Activated CD8-positive, alpha-beta memory T cell treated with anti-CD3 and anti-CD28 coated beads for 1 hour (primary cell): ENCODE data around the gene MR1.

Source experiments
- DNase-seq, 2 donors: peaks; one replicate each; pipeline ENCODE4 v3.0.0-alpha.2; 2020; ENCODE audit warnings: low read depth in 1 of 2; ENCODE audit errors: extremely low read depth in 1 of 2

Gene MR1

GRCh38 chr1:181089676-181090544 lies 56.1 kb downstream of the MR1 start:
- peak in 1 of 2 donors; percentile 51 for DNase-seq

- no peak for DNase-seq
These were observed 56.9 kb downstream of the MR1 start for GRCh38 chr1:181090641-181091126.

- no peak for DNase-seq
These were observed 57.7 kb downstream of the MR1 start for GRCh38 chr1:181091309-181092040.

- no peak for DNase-seq
These were observed 58.3 kb downstream of the MR1 start for GRCh38 chr1:181092056-181092455.

GRCh38 chr1:181092883-181093458 lies 59.2 kb downstream of the MR1 start:
- DNase-seq: no peak

- DNase-seq: no peak
These were observed 60.8 kb downstream of the MR1 start for GRCh38 chr1:181094416-181095212.

GRCh38 chr1:181095260-181095659 lies 61.5 kb downstream of the MR1 start:
- no peak for DNase-seq

- DNase-seq: no peak
These were observed 62.0 kb downstream of the MR1 start for GRCh38 chr1:181095763-181096184.

- no peak for DNase-seq
These were observed 63.5 kb downstream of the MR1 start for GRCh38 chr1:181097242-181097641.

GRCh38 chr1:181099152-181100014 lies 65.6 kb downstream of the MR1 start:
- no peak for DNase-seq

- no peak for DNase-seq
These were observed 66.5 kb downstream of the MR1 start for GRCh38 chr1:181100015-181100905.

GRCh38 chr1:181100934-181101333 lies 67.2 kb downstream of the MR1 start:
- no peak for DNase-seq

- DNase-seq: no peak
These were observed 67.9 kb downstream of the MR1 start for GRCh38 chr1:181101581-181102226.

- DNase-seq: no peak
These were observed 69.1 kb downstream of the MR1 start for GRCh38 chr1:181102841-181103240.

GRCh38 chr1:181103399-181103798 lies 69.6 kb downstream of the MR1 start:
- DNase-seq: no peak

GRCh38 chr1:181104042-181104789 lies 70.4 kb downstream of the MR1 start:
- DNase-seq: no peak

- peak in 1 of 2 donors; percentile 7 for DNase-seq
These were observed 71.0 kb downstream of the MR1 start for GRCh38 chr1:181104790-181105133.
